Loucy (cell line): Measurements from ENCODE around the gene MADD.

ENCODE experiments used
- H2AFZ ChIP-seq: fragments of 200-600 bp; sonication (generic); 2 replicates; pipeline ENCODE4 v1.6.0; 2016; ENCODE audit warnings: antibody characterized with exemption, mild to moderate bottlenecking, low read length, moderate library complexity
- H3F3A ChIP-seq: fragments of 200-600 bp; 2 replicates; pipeline ENCODE4 v1.6.0; 2016; ENCODE audit warnings: antibody characterized with exemption, low read depth, mild to moderate bottlenecking
- H3K27me3 ChIP-seq: fragments of 200-600 bp; sonication (generic); 2 replicates; pipeline ENCODE4 v1.6.1; 2014; ENCODE audit warnings: low read length, mild to moderate bottlenecking; ENCODE audit not compliant: insufficient read depth, poor library complexity, severe bottlenecking
- H3K36me3 ChIP-seq: fragments of 200-600 bp; sonication (generic); 2 replicates; pipeline ENCODE4 v1.6.1; 2016; ENCODE audit warnings: low read length; ENCODE audit not compliant: insufficient read depth
- H3K4me1 ChIP-seq: fragments of 200-600 bp; sonication (generic); 2 replicates; pipeline ENCODE4 v1.5.1; 2014; ENCODE audit warnings: low read length, mild to moderate bottlenecking; ENCODE audit not compliant: insufficient read depth, poor library complexity, severe bottlenecking
- H3K4me2 ChIP-seq: fragments of 200-600 bp; sonication (generic); 2 replicates; pipeline ENCODE4 v1.6.0; 2014; ENCODE audit warnings: antibody characterized with exemption, low read length, low read depth, mild to moderate bottlenecking; ENCODE audit not compliant: poor library complexity, severe bottlenecking
- H3K4me3 ChIP-seq: fragments of 200-600 bp; sonication (generic); 2 replicates; pipeline ENCODE4 v1.5.1; 2014; ENCODE audit warnings: low read length, mild to moderate bottlenecking, mixed read lengths; ENCODE audit not compliant: poor library complexity, severe bottlenecking
- H3K79me2 ChIP-seq: fragments of 200-600 bp; sonication (generic); 2 replicates; pipeline ENCODE4 v1.6.1; 2014; ENCODE audit warnings: low read length; ENCODE audit not compliant: insufficient read depth
- H3K9ac ChIP-seq: fragments of 200-600 bp; sonication (generic); 2 replicates; pipeline ENCODE4 v1.6.0; 2014; ENCODE audit warnings: mild to moderate bottlenecking, low read depth, low read length, moderate library complexity; ENCODE audit not compliant: poor library complexity, severe bottlenecking
- H3K9me2 ChIP-seq: fragments of 200-600 bp; sonication (generic); replicated peaks from 2 replicates; pipeline ENCODE4 v1.6.1; 2016; ENCODE audit warnings: low read depth, low read length, mixed read lengths
- H3K9me3 ChIP-seq: fragments of 200-600 bp; sonication (generic); 2 replicates; pipeline ENCODE4 v1.6.1; 2014; ENCODE audit warnings: mild to moderate bottlenecking, antibody characterized with exemption, low read length, low read depth; ENCODE audit not compliant: insufficient read depth
- H4K20me1 ChIP-seq: fragments of 200-600 bp; sonication (generic); 2 replicates; pipeline ENCODE4 v1.6.0; 2014; ENCODE audit warnings: antibody characterized with exemption, low read length, mild to moderate bottlenecking; ENCODE audit not compliant: insufficient read depth, poor library complexity, severe bottlenecking
- EZH2phosphoT487 ChIP-seq: fragments of 200-600 bp; IDR thresholded peaks from 2 replicates; pipeline ENCODE4 v1.6.1; 2018; ENCODE audit warnings: antibody characterized with exemption, mild to moderate bottlenecking, moderate library complexity, borderline replicate concordance
- TF ChIP-seq, protein P1 (sequence below): fragments of 200-600 bp; sonication (generic); conservative IDR thresholded peaks from 2 replicates; pipeline ENCODE4 v1.5.1; 2014; ENCODE audit warnings: mild to moderate bottlenecking, antibody characterized with exemption, low read length

The MADD gene

GRCh38 chr11:47269829-47270305 is at the start of gene MADD:
Gene MADD, plus strand, starts transcription at chr11:47270133.
- no peaks in the 10 kb centered on the region for H3K9me3 ChIP-seq
- peaks cover 46% of the 10 kb centered on the region for H3K79me2 ChIP-seq
- H3K4me3 ChIP-seq: peak within 1 kb of the TSS; percentile 75
- H3K4me1 ChIP-seq: peaks cover 52% of the 10 kb centered on the region
- peak within 1 kb of the TSS; percentile 80 for H2AFZ ChIP-seq
- H3K9me2 ChIP-seq: no peaks in the 10 kb centered on the region
- H3K4me2 ChIP-seq: peak within 1 kb of the TSS; percentile 94
- H3F3A ChIP-seq: peaks cover 10% of the 10 kb centered on the region
- TF ChIP-seq EZH2phosphoT487: no peak
- TF ChIP-seq, protein P1, sequence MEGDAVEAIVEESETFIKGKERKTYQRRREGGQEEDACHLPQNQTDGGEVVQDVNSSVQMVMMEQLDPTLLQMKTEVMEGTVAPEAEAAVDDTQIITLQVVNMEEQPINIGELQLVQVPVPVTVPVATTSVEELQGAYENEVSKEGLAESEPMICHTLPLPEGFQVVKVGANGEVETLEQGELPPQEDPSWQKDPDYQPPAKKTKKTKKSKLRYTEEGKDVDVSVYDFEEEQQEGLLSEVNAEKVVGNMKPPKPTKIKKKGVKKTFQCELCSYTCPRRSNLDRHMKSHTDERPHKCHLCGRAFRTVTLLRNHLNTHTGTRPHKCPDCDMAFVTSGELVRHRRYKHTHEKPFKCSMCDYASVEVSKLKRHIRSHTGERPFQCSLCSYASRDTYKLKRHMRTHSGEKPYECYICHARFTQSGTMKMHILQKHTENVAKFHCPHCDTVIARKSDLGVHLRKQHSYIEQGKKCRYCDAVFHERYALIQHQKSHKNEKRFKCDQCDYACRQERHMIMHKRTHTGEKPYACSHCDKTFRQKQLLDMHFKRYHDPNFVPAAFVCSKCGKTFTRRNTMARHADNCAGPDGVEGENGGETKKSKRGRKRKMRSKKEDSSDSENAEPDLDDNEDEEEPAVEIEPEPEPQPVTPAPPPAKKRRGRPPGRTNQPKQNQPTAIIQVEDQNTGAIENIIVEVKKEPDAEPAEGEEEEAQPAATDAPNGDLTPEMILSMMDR: no peak
- no peaks in the 10 kb centered on the region for H3K27me3 ChIP-seq
- peak within 1 kb of the TSS; percentile 87 for H3K9ac ChIP-seq
- peaks cover 8% of the 10 kb centered on the region; the same call in 1 of the 2 replicates for H3K36me3 ChIP-seq
- peaks cover 42% of the 10 kb centered on the region for H4K20me1 ChIP-seq

- no peak overlapping the region for H3K4me3 ChIP-seq
- no peaks in the 10 kb centered on the region for H3K9me3 ChIP-seq
- peaks cover 44% of the 10 kb centered on the region for H3K79me2 ChIP-seq
- peaks cover 21% of the 10 kb centered on the region for H3K4me1 ChIP-seq
- H3K4me2 ChIP-seq: peak overlapping the region; percentile 38
- H3F3A ChIP-seq: no peaks in the 10 kb centered on the region
- H2AFZ ChIP-seq: no peak overlapping the region
- H4K20me1 ChIP-seq: peaks cover 19% of the 10 kb centered on the region
- TF ChIP-seq EZH2phosphoT487: no peak
- TF ChIP-seq, protein P1: no peak
- no peaks in the 10 kb centered on the region for H3K27me3 ChIP-seq
- H3K9ac ChIP-seq: no peak overlapping the region
- H3K36me3 ChIP-seq: peaks cover 7% of the 10 kb centered on the region; the same call in 1 of the 2 replicates
- no peaks in the 10 kb centered on the region for H3K9me2 ChIP-seq
Measured at GRCh38 chr11:47220401-47220821, 49.5 kb upstream of the MADD start.

- Histone ChIP-seq H3K4me2 (no peak overlapping the region), H3K79me2 (peaks cover 26% of the 10 kb centered on the region)
- no peak for TF ChIP-seq EZH2phosphoT487
- TF ChIP-seq, protein P1: no peak
Measured at GRCh38 chr11:47222696-47223095, 47.2 kb upstream of the MADD start.

More at GRCh38 chr11:47222696-47223095, 47.2 kb upstream of the MADD start:
- Histone ChIP-seq H3K9ac (no peak overlapping the region), H3K4me1 (peaks cover 7% of the 10 kb centered on the region), H4K20me1 (peaks cover 8% of the 10 kb centered on the region), H3K4me3 (no peak overlapping the region), H3F3A (no peaks in the 10 kb centered on the region), H3K27me3 (no peaks in the 10 kb centered on the region), H3K9me3 (no peaks in the 10 kb centered on the region), H3K36me3 (peaks cover 7% of the 10 kb centered on the region; the same call in 1 of the 2 replicates), H2AFZ (no peak overlapping the region), H3K9me2 (no peaks in the 10 kb centered on the region)
